H9 (cell line): ENCODE results near the gene NCKAP5. TPM values are rescaled to one million over a fixed set of nuclear protein-coding genes. Genes with fewer than 3 reads are reported as not detected.

Experiments
- DNase-seq: peaks from one replicate; pipeline ENCODE4 v3.0.0-alpha.2; 2017
- H2AFZ ChIP-seq: one replicate; pipeline ENCODE4 v1.6.1; 2013; ENCODE audit warnings: mild to moderate bottlenecking, low read length, control low read depth, moderate library complexity
- H2AK5ac ChIP-seq: 2 replicates; pipeline ENCODE4 v1.6.1; 2013; ENCODE audit warnings: low read length, control low read depth, mixed read lengths; ENCODE audit not compliant: insufficient read length
- H2BK120ac ChIP-seq: one replicate; pipeline ENCODE4 v1.6.1; 2013; ENCODE audit warnings: low read depth, mild to moderate bottlenecking, low read length, control low read depth, inconsistent platforms; ENCODE audit not compliant: poor library complexity, severe bottlenecking
- H2BK12ac ChIP-seq: 2 replicates; pipeline ENCODE4 v1.6.1; 2013; ENCODE audit warnings: low read length, control low read depth, mixed read lengths, low read depth; ENCODE audit not compliant: insufficient read length
- H2BK15ac ChIP-seq: 2 replicates; pipeline ENCODE4 v1.6.1; 2013; ENCODE audit warnings: low read depth, low read length, control low read depth
- H2BK20ac ChIP-seq: one replicate; pipeline ENCODE4 v1.6.1; 2013; ENCODE audit warnings: low read depth, mild to moderate bottlenecking, low read length, control low read depth, inconsistent platforms; ENCODE audit not compliant: poor library complexity, severe bottlenecking
- H2BK5ac ChIP-seq: 2 replicates; pipeline ENCODE4 v1.6.1; 2013; ENCODE audit warnings: low read length, control low read depth, mixed read lengths; ENCODE audit not compliant: insufficient read length
- H3K14ac ChIP-seq: 2 replicates; pipeline ENCODE4 v1.6.1; 2013; ENCODE audit warnings: low read length, control low read depth; ENCODE audit not compliant: insufficient read depth
- H3K18ac ChIP-seq: 2 replicates; pipeline ENCODE4 v1.6.1; 2013; ENCODE audit warnings: low read depth, mild to moderate bottlenecking, mixed read lengths, low read length, control low read depth; ENCODE audit not compliant: insufficient read length
- H3K23ac ChIP-seq: 2 replicates; pipeline ENCODE4 v1.6.1; 2013; ENCODE audit warnings: low read length, control low read depth, mixed read lengths, low read depth; ENCODE audit not compliant: insufficient read length
- H3K23me2 ChIP-seq: 2 replicates; pipeline ENCODE4 v1.6.1; 2013; ENCODE audit warnings: low read depth, mild to moderate bottlenecking, mixed read lengths, low read length, control low read depth; ENCODE audit not compliant: insufficient read length, poor library complexity, severe bottlenecking
- H3K27ac ChIP-seq: 2 replicates; pipeline ENCODE4 v1.5.1; 2013; ENCODE audit warnings: low read length, control low read depth, mixed read lengths, low read depth; ENCODE audit not compliant: insufficient read length
- H3K27me3 ChIP-seq: 2 replicates; pipeline ENCODE4 v1.6.1; 2013; ENCODE audit warnings: low read length, control low read depth, inconsistent platforms; ENCODE audit not compliant: insufficient read depth
- H3K4ac ChIP-seq: 2 replicates; pipeline ENCODE4 v1.6.1; 2013; ENCODE audit warnings: low read depth, mild to moderate bottlenecking, control low read depth, inconsistent platforms, low read length, moderate library complexity
- H3K4me1 ChIP-seq: 2 replicates; pipeline ENCODE4 v1.6.1; 2013; ENCODE audit warnings: low read length, control low read depth, inconsistent platforms; ENCODE audit not compliant: insufficient read depth
- H3K4me2 ChIP-seq: 2 replicates; pipeline ENCODE4 v1.6.1; 2013; ENCODE audit warnings: low read length, control low read depth, mixed read lengths; ENCODE audit not compliant: insufficient read length, insufficient read depth
- H3K56ac ChIP-seq: 2 replicates; pipeline ENCODE4 v1.6.1; 2013; ENCODE audit warnings: low read depth, mild to moderate bottlenecking, mixed read lengths, low read length, control low read depth; ENCODE audit not compliant: insufficient read length
- H3K79me1 ChIP-seq: 2 replicates; pipeline ENCODE4 v1.6.1; 2013; ENCODE audit warnings: low read depth, mild to moderate bottlenecking, moderate library complexity, low read length, control low read depth, inconsistent platforms; ENCODE audit not compliant: insufficient read depth, poor library complexity, severe bottlenecking
- H3K79me2 ChIP-seq: 2 replicates; pipeline ENCODE4 v1.6.1; 2013; ENCODE audit warnings: low read length, control low read depth, inconsistent platforms; ENCODE audit not compliant: insufficient read depth
- H3K9ac ChIP-seq: 2 replicates; pipeline ENCODE4 v1.6.1; 2013; ENCODE audit warnings: low read length, control low read depth, mixed read lengths; ENCODE audit not compliant: insufficient read length; ENCODE audit errors: extremely low read depth
- H3K9me3 ChIP-seq: one replicate; pipeline ENCODE4 v1.6.1; 2013; ENCODE audit warnings: low read depth, low read length, inconsistent platforms; ENCODE audit not compliant: control insufficient read depth
- H3T11ph ChIP-seq: one replicate; pipeline ENCODE4 v1.6.1; 2013; ENCODE audit warnings: mild to moderate bottlenecking, low read length, control low read depth, inconsistent platforms
- H4K20me1 ChIP-seq: one replicate; pipeline ENCODE4 v1.6.1; 2013; ENCODE audit not compliant: control insufficient read depth, insufficient read length, insufficient read depth
- H4K5ac ChIP-seq: 2 replicates; pipeline ENCODE4 v1.6.1; 2013; ENCODE audit warnings: low read depth, mild to moderate bottlenecking, mixed read lengths, low read length, control low read depth; ENCODE audit not compliant: insufficient read length
- H4K8ac ChIP-seq: replicated peaks from 2 replicates; pipeline ENCODE4 v1.6.1; 2013; ENCODE audit warnings: low read length, control low read depth, mixed read lengths, low read depth; ENCODE audit not compliant: insufficient read length
- H4K91ac ChIP-seq: 2 replicates; pipeline ENCODE4 v1.6.1; 2013; ENCODE audit warnings: low read depth, mild to moderate bottlenecking, moderate library complexity, mixed read lengths, low read length, control low read depth; ENCODE audit not compliant: insufficient read length
- H3K27ac Mint-ChIP-seq, 3 experiments: 2 replicates in 2 of 3; 3 replicates in 1 of 3; pipeline ENCODE4 v1.8.0; 2020 to 2021; ENCODE audit warnings: mixed read lengths in 3 of 3, mild to moderate bottlenecking in 1 of 3, moderate library complexity in 1 of 3
- H3K27me3 Mint-ChIP-seq: 2 replicates; pipeline ENCODE4 v1.8.0; 2021; ENCODE audit warnings: low read depth, mild to moderate bottlenecking, moderate library complexity, mixed read lengths
- H3K36me3 Mint-ChIP-seq, 3 experiments: 2 replicates in 2 of 3; 3 replicates in 1 of 3; pipeline ENCODE4 v1.8.0; 2020 to 2021; ENCODE audit warnings: low read depth in 3 of 3, mixed read lengths in 3 of 3; ENCODE audit not compliant: insufficient read depth in 1 of 3
- H3K4me1 Mint-ChIP-seq, 2 experiments: 2 replicates each; pipeline ENCODE4 v1.8.0; 2020; ENCODE audit warnings: mixed read lengths in 2 of 2
- H3K4me3 Mint-ChIP-seq, 2 experiments: 2 replicates in 1 of 2; 3 replicates in 1 of 2; pipeline ENCODE4 v1.8.0; 2020 to 2021; ENCODE audit warnings: mild to moderate bottlenecking in 2 of 2, mixed read lengths in 2 of 2, moderate library complexity in 1 of 2
- H3K9me3 Mint-ChIP-seq, 2 experiments: 2 replicates in 1 of 2; 3 replicates in 1 of 2; pipeline ENCODE4 v1.8.0; 2020; ENCODE audit warnings: mild to moderate bottlenecking in 2 of 2, mixed read lengths in 2 of 2, moderate library complexity in 1 of 2
- CTCF ChIP-seq: fragments of 200-600 bp; sonication (generic); conservative IDR thresholded peaks from 3 replicates; pipeline ENCODE4 v1.8.0; 2021; ENCODE audit warnings: antibody characterized with exemption, mild to moderate bottlenecking
- WGBS: extraction: QIAGEN DNeasy Blood & Tissue Kit; methylation state at CpG from one replicate; pipeline ENCODE4 v1.1.7; 2013; ENCODE audit warnings: missing lambda C conversion rate, low lambda C conversion rate, mixed read lengths; ENCODE audit not compliant: insufficient read length; ENCODE audit errors: extremely low coverage; 5-methylcytosine and 5-hydroxymethylcytosine counted together
- total RNA-seq: library from RNA; stranded (reverse); gene quantifications from 2 replicates; pipeline ENCODE4 v1.2.1, GENCODE V29; 2021

Gene NCKAP5
- total RNA-seq, 1 experiment from 2014 or later, result 0.26 TPM

- WGBS, result no CpG with 5 or more reads among the region's 1 CpG
Observed at GRCh38 chr2:133039531-133039930, 528.7 kb downstream of the NCKAP5 start.

More at GRCh38 chr2:133039531-133039930, 528.7 kb downstream of the NCKAP5 start:
- Histone ChIP-seq H3K27me3 (no peaks in the 10 kb centered on the region), H3T11ph (no peak overlapping the region), H3K9me3 (no peaks in the 10 kb centered on the region), H2BK12ac (no peak overlapping the region), H4K5ac (no peak overlapping the region), H3K4ac (no peak overlapping the region), H3K9ac (no peak overlapping the region), H3K79me1 (no peaks in the 10 kb centered on the region), H2AK5ac (no peak overlapping the region), H3K79me2 (no peaks in the 10 kb centered on the region), H3K23me2 (no peaks in the 10 kb centered on the region), H2BK120ac (no peak overlapping the region), H3K56ac (no peak overlapping the region), H3K27ac (no peak overlapping the region), H3K18ac (no peak overlapping the region), H2BK5ac (no peak overlapping the region), H3K14ac (no peak overlapping the region), H3K4me2 (no peak overlapping the region), H4K20me1 (no peaks in the 10 kb centered on the region), H4K91ac (no peak overlapping the region), H2BK15ac (no peak overlapping the region), H2AFZ (no peak overlapping the region), H3K4me1 (no peaks in the 10 kb centered on the region), H2BK20ac (no peak overlapping the region), H4K8ac (no peak overlapping the region), H3K23ac (no peak overlapping the region)
- H3K9me3 Mint-ChIP-seq, result peaks cover 6 to 8% of the 10 kb centered on the region in 2 experiments; a peak in 3 of 5 replicates
- no peaks in the 10 kb centered on the region; the same call in 1 of the 2 replicates for H3K27me3 Mint-ChIP-seq
- no peak overlapping the region for H3K27ac Mint-ChIP-seq
- 0 out of 7 replicates have a peak, but pooled peaks cover 0 to 4% (median 0%) of the 10 kb centered on the region in 3 experiments for H3K36me3 Mint-ChIP-seq
- no peak for DNase-seq
- TF ChIP-seq CTCF, result no peak
- no peaks in the 10 kb centered on the region for H3K4me1 Mint-ChIP-seq
- no peak overlapping the region for H3K4me3 Mint-ChIP-seq
